ENCODE data around the gene FUT6.
"Not testable (repeated sequence)": the region's sequence is repeated elsewhere in the genome, so short reads cannot be mapped to it uniquely, and the experiment has no call there.

The FUT6 gene

GRCh38 chr19:5839065-5840017 is at the start of gene FUT6:
FUT6 (minus strand) TSS chr19:5839702; CDS start chr19:5832567, 7,135 bp downstream.
- no peak for DNase-seq

- DNase-seq: not testable (repeated sequence)
Measured at GRCh38 chr19:5884065-5884811, 44.7 kb upstream of the FUT6 start.

GRCh38 chr19:5883157-5883873 is 43.8 kb upstream of the FUT6 start:
- DNase-seq: not testable (repeated sequence)

GRCh38 chr19:5882421-5882968 is 43.0 kb upstream of the FUT6 start:
- DNase-seq: no peak

- no peak for DNase-seq
Measured at GRCh38 chr19:5881543-5882299, 42.2 kb upstream of the FUT6 start.

GRCh38 chr19:5880604-5881078 is 41.1 kb upstream of the FUT6 start:
- no peak for DNase-seq

GRCh38 chr19:5880196-5880595 is 40.7 kb upstream of the FUT6 start:
- DNase-seq: no peak

GRCh38 chr19:5877882-5878281 is 38.4 kb upstream of the FUT6 start:
- DNase-seq: no peak

GRCh38 chr19:5877427-5877826 is 37.9 kb upstream of the FUT6 start:
- DNase-seq: no peak

- DNase-seq: not testable (repeated sequence)
Measured at GRCh38 chr19:5874496-5874895, 35.0 kb upstream of the FUT6 start.

- DNase-seq: no peak
Measured at GRCh38 chr19:5873617-5874199, 34.2 kb upstream of the FUT6 start.

- DNase-seq: no peak
Measured at GRCh38 chr19:5870986-5871394, 31.5 kb upstream of the FUT6 start.

GRCh38 chr19:5867201-5868136 is 28.0 kb upstream of the FUT6 start:
- DNase-seq: no peak

- DNase-seq: no peak
Measured at GRCh38 chr19:5865772-5866171, 26.3 kb upstream of the FUT6 start.

- DNase-seq: no peak
Measured at GRCh38 chr19:5864725-5865486, 25.4 kb upstream of the FUT6 start.

GRCh38 chr19:5864013-5864720 is 24.7 kb upstream of the FUT6 start:
- DNase-seq: no peak

GRCh38 chr19:5863030-5863665 is 23.6 kb upstream of the FUT6 start:
- DNase-seq: no peak

All from stimulated activated CD4-positive, alpha-beta T cell treated with anti-CD3 and anti-CD28 coated beads, Interleukin-4, amount 100 ng/mL, for 1 hour (primary cell).